WTC11 (cell line): ENCODE data around the gene CARMIL3. TPM values are rescaled to one million over a fixed set of nuclear protein-coding genes. Genes with fewer than 3 reads are reported as not detected.

Experiments used
- ATAC-seq: fragments of 200-7000 bp; cut with Tn5 transposase; 2 replicates; pipeline ENCODE4 v1.10.0; 2021; ENCODE audit warnings: mild to moderate bottlenecking, moderate library complexity
- CTCF ChIA-PET: fragments of 300-600 bp; sonication (Branson Sonifier 250); formaldehyde crosslinking; loops from one replicate; lab custom pipeline; 2021; ENCODE audit warnings: antibody characterized with exemption; lab: Charles Lee
- POLR2A ChIA-PET: fragments of 350-600 bp; sonication (Branson Sonifier 250); formaldehyde crosslinking; loops from one replicate; lab custom pipeline; 2021; ENCODE audit warnings: antibody characterized with exemption; lab: Charles Lee
- DNase-seq: peaks from one replicate; pipeline ENCODE4 v3.0.0; 2021; ENCODE audit warnings: low spot score
- H3K27ac Mint-ChIP-seq: 2 replicates; pipeline ENCODE4 v1.8.0; 2021; ENCODE audit warnings: mixed read lengths
- H3K27me3 Mint-ChIP-seq: 2 replicates; pipeline ENCODE4 v1.8.0; 2021; ENCODE audit warnings: low read depth, mild to moderate bottlenecking, moderate library complexity, mixed read lengths
- H3K36me3 Mint-ChIP-seq: 2 replicates; pipeline ENCODE4 v1.8.0; 2021; ENCODE audit warnings: mixed read lengths
- H3K4me1 Mint-ChIP-seq: 2 replicates; pipeline ENCODE4 v1.8.0; 2022; ENCODE audit warnings: mixed read lengths
- H3K4me3 Mint-ChIP-seq: 2 replicates; pipeline ENCODE4 v1.8.0; 2021; ENCODE audit warnings: mild to moderate bottlenecking, moderate library complexity, mixed read lengths
- H3K9me3 Mint-ChIP-seq: 2 replicates; pipeline ENCODE4 v1.8.0; 2021; ENCODE audit warnings: mixed read lengths
- FOXP1 ChIP-seq: sonication (generic); formaldehyde crosslinking; IDR thresholded peaks from 2 replicates; pipeline ENCODE4 v1.8.0; 2022; ENCODE audit warnings: missing genetic modification reagents, mild to moderate bottlenecking, moderate library complexity, borderline replicate concordance
- GRHL2 ChIP-seq: fragments of 250-450 bp; sonication (Bioruptor Pico); IDR thresholded peaks from 2 replicates; pipeline ENCODE4 v1.8.0; 2022; ENCODE audit warnings: mild to moderate bottlenecking, moderate library complexity; ENCODE audit not compliant: insufficient replicate concordance, severe bottlenecking
- JAZF1 ChIP-seq: fragments of 250-450 bp; sonication (Bioruptor Pico); IDR thresholded peaks from 2 replicates; pipeline ENCODE4 v1.9.0; 2021; ENCODE audit warnings: moderate library complexity, mild to moderate bottlenecking, inconsistent platforms
- MXD4 ChIP-seq: fragments of 250-450 bp; sonication (Bioruptor Pico); IDR thresholded peaks from 2 replicates; pipeline ENCODE4 v1.8.0; 2021; ENCODE audit warnings: mild to moderate bottlenecking, moderate library complexity, borderline replicate concordance
- NFYB ChIP-seq: sonication (generic); formaldehyde crosslinking; conservative IDR thresholded peaks from 2 replicates; pipeline ENCODE4 v1.8.0; 2022; ENCODE audit warnings: low read depth, missing genetic modification reagents
- RORB ChIP-seq: fragments of 250-450 bp; sonication (Bioruptor Pico); IDR thresholded peaks from 2 replicates; pipeline ENCODE4 v1.9.0; 2021; ENCODE audit warnings: mild to moderate bottlenecking
- SMAD4 ChIP-seq: sonication (generic); formaldehyde crosslinking; IDR thresholded peaks from 2 replicates; pipeline ENCODE4 v1.8.0; 2022; ENCODE audit warnings: mild to moderate bottlenecking, missing genetic modification reagents
- SP1 ChIP-seq: sonication (generic); formaldehyde crosslinking; conservative IDR thresholded peaks from 2 replicates; pipeline ENCODE4 v1.8.1; 2022; ENCODE audit warnings: missing genetic modification reagents
- TP53 ChIP-seq: sonication (generic); formaldehyde crosslinking; IDR thresholded peaks from 2 replicates; pipeline ENCODE4 v1.8.1; 2023; ENCODE audit warnings: mild to moderate bottlenecking, missing genetic modification reagents
- ZNF138 ChIP-seq: sonication (generic); formaldehyde crosslinking; conservative IDR thresholded peaks from 2 replicates; pipeline ENCODE4 v1.8.1; 2022; ENCODE audit warnings: mild to moderate bottlenecking, moderate library complexity, missing genetic modification reagents
- total RNA-seq: library from RNA; stranded (reverse); gene quantifications from 3 replicates; pipeline ENCODE4 v1.2.3, GENCODE V29; 2021
- TF ChIP-seq, protein P1 (sequence below): sonication (generic); formaldehyde crosslinking; IDR thresholded peaks from 2 replicates; pipeline ENCODE4 v1.8.1; 2023; ENCODE audit warnings: mild to moderate bottlenecking, missing genetic modification reagents, moderate library complexity
- TF ChIP-seq, protein P2 (sequence below): sonication (generic); formaldehyde crosslinking; IDR thresholded peaks from 2 replicates; pipeline ENCODE4 v1.8.0; 2023; ENCODE audit warnings: missing genetic modification reagents, mild to moderate bottlenecking, borderline replicate concordance
- TF ChIP-seq, protein P3 (sequence below): sonication (generic); formaldehyde crosslinking; IDR thresholded peaks from 2 replicates; pipeline ENCODE4 v1.8.0; 2023; ENCODE audit warnings: mild to moderate bottlenecking, missing genetic modification reagents
- TF ChIP-seq, protein P4 (sequence below): sonication (generic); formaldehyde crosslinking; IDR thresholded peaks from 2 replicates; pipeline ENCODE4 v1.8.1; 2023; ENCODE audit warnings: mild to moderate bottlenecking, missing genetic modification reagents
- TF ChIP-seq, protein P5 (sequence below): sonication (generic); formaldehyde crosslinking; IDR thresholded peaks from 2 replicates; pipeline ENCODE4 v1.8.1; 2023; ENCODE audit warnings: mild to moderate bottlenecking, moderate library complexity, missing genetic modification reagents
- TF ChIP-seq, protein P6 (sequence below): fragments of 250-450 bp; sonication (Bioruptor Pico); IDR thresholded peaks from 2 replicates; pipeline ENCODE4 v2.1.2; 2022; ENCODE audit warnings: mild to moderate bottlenecking, moderate library complexity
- TF ChIP-seq, protein P7 (sequence below): fragments of 250-450 bp; sonication (Bioruptor Pico); IDR thresholded peaks from 2 replicates; pipeline ENCODE4 v1.8.0; 2021; ENCODE audit warnings: mild to moderate bottlenecking

CARMIL3 gene
- total RNA-seq, 1 experiment from 2014 or later, result 13.0 TPM

DNA sequence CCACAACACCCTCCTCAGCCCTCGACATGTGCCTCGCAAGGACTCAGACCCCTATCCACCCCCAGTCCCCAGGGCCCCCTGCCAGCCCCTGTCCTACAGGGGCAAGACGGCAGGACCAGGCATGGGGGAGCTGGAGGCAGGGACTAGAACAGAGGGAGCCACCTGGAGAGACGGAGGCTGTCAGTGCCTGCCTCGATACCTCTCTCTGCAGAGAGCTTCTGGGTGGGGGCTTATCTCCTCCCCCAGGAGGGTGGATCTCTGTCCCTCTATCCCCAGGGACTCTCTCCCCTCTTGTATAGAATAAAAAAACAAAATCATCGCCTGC is 17.6 kb downstream of the CARMIL3 start:
- no peak for TF ChIP-seq TP53 (CRISPR knock-in tag)
- TF ChIP-seq RORB (CRISPR knock-in tag), result no peak
- TF ChIP-seq, protein P1, sequence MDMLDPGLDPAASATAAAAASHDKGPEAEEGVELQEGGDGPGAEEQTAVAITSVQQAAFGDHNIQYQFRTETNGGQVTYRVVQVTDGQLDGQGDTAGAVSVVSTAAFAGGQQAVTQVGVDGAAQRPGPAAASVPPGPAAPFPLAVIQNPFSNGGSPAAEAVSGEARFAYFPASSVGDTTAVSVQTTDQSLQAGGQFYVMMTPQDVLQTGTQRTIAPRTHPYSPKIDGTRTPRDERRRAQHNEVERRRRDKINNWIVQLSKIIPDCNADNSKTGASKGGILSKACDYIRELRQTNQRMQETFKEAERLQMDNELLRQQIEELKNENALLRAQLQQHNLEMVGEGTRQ (CRISPR knock-in tag), result no peak
- TF ChIP-seq, protein P2, sequence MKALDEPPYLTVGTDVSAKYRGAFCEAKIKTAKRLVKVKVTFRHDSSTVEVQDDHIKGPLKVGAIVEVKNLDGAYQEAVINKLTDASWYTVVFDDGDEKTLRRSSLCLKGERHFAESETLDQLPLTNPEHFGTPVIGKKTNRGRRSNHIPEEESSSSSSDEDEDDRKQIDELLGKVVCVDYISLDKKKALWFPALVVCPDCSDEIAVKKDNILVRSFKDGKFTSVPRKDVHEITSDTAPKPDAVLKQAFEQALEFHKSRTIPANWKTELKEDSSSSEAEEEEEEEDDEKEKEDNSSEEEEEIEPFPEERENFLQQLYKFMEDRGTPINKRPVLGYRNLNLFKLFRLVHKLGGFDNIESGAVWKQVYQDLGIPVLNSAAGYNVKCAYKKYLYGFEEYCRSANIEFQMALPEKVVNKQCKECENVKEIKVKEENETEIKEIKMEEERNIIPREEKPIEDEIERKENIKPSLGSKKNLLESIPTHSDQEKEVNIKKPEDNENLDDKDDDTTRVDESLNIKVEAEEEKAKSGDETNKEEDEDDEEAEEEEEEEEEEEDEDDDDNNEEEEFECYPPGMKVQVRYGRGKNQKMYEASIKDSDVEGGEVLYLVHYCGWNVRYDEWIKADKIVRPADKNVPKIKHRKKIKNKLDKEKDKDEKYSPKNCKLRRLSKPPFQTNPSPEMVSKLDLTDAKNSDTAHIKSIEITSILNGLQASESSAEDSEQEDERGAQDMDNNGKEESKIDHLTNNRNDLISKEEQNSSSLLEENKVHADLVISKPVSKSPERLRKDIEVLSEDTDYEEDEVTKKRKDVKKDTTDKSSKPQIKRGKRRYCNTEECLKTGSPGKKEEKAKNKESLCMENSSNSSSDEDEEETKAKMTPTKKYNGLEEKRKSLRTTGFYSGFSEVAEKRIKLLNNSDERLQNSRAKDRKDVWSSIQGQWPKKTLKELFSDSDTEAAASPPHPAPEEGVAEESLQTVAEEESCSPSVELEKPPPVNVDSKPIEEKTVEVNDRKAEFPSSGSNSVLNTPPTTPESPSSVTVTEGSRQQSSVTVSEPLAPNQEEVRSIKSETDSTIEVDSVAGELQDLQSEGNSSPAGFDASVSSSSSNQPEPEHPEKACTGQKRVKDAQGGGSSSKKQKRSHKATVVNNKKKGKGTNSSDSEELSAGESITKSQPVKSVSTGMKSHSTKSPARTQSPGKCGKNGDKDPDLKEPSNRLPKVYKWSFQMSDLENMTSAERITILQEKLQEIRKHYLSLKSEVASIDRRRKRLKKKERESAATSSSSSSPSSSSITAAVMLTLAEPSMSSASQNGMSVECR, result no peak
- TF ChIP-seq SMAD4 (CRISPR knock-in tag), result no peak
- TF ChIP-seq, protein P3, sequence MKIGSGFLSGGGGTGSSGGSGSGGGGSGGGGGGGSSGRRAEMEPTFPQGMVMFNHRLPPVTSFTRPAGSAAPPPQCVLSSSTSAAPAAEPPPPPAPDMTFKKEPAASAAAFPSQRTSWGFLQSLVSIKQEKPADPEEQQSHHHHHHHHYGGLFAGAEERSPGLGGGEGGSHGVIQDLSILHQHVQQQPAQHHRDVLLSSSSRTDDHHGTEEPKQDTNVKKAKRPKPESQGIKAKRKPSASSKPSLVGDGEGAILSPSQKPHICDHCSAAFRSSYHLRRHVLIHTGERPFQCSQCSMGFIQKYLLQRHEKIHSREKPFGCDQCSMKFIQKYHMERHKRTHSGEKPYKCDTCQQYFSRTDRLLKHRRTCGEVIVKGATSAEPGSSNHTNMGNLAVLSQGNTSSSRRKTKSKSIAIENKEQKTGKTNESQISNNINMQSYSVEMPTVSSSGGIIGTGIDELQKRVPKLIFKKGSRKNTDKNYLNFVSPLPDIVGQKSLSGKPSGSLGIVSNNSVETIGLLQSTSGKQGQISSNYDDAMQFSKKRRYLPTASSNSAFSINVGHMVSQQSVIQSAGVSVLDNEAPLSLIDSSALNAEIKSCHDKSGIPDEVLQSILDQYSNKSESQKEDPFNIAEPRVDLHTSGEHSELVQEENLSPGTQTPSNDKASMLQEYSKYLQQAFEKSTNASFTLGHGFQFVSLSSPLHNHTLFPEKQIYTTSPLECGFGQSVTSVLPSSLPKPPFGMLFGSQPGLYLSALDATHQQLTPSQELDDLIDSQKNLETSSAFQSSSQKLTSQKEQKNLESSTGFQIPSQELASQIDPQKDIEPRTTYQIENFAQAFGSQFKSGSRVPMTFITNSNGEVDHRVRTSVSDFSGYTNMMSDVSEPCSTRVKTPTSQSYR (CRISPR knock-in tag), result no peak
- TF ChIP-seq SP1 (CRISPR knock-in tag), result no peak
- TF ChIP-seq, protein P4, sequence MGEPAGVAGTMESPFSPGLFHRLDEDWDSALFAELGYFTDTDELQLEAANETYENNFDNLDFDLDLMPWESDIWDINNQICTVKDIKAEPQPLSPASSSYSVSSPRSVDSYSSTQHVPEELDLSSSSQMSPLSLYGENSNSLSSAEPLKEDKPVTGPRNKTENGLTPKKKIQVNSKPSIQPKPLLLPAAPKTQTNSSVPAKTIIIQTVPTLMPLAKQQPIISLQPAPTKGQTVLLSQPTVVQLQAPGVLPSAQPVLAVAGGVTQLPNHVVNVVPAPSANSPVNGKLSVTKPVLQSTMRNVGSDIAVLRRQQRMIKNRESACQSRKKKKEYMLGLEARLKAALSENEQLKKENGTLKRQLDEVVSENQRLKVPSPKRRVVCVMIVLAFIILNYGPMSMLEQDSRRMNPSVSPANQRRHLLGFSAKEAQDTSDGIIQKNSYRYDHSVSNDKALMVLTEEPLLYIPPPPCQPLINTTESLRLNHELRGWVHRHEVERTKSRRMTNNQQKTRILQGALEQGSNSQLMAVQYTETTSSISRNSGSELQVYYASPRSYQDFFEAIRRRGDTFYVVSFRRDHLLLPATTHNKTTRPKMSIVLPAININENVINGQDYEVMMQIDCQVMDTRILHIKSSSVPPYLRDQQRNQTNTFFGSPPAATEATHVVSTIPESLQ (CRISPR knock-in tag), result no peak
- TF ChIP-seq, protein P5, sequence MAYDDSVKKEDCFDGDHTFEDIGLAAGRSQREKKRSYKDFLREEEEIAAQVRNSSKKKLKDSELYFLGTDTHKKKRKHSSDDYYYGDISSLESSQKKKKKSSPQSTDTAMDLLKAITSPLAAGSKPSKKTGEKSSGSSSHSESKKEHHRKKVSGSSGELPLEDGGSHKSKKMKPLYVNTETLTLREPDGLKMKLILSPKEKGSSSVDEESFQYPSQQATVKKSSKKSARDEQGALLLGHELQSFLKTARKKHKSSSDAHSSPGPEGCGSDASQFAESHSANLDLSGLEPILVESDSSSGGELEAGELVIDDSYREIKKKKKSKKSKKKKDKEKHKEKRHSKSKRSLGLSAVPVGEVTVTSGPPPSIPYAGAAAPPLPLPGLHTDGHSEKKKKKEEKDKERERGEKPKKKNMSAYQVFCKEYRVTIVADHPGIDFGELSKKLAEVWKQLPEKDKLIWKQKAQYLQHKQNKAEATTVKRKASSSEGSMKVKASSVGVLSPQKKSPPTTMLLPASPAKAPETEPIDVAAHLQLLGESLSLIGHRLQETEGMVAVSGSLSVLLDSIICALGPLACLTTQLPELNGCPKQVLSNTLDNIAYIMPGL (CRISPR knock-in tag), result no peak
- no peak for TF ChIP-seq FOXP1
- no peak for TF ChIP-seq MXD4 (CRISPR knock-in tag)
- TF ChIP-seq JAZF1 (CRISPR knock-in tag), result no peak
- TF ChIP-seq ZNF138, result no peak
- TF ChIP-seq, protein P6, sequence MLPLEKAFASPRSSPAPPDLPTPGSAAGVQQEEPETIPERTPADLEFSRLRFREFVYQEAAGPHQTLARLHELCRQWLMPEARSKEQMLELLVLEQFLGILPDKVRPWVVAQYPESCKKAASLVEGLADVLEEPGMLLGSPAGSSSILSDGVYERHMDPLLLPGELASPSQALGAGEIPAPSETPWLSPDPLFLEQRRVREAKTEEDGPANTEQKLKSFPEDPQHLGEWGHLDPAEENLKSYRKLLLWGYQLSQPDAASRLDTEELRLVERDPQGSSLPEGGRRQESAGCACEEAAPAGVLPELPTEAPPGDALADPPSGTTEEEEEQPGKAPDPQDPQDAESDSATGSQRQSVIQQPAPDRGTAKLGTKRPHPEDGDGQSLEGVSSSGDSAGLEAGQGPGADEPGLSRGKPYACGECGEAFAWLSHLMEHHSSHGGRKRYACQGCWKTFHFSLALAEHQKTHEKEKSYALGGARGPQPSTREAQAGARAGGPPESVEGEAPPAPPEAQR (CRISPR knock-in tag), result no peak
- TF ChIP-seq, protein P7, sequence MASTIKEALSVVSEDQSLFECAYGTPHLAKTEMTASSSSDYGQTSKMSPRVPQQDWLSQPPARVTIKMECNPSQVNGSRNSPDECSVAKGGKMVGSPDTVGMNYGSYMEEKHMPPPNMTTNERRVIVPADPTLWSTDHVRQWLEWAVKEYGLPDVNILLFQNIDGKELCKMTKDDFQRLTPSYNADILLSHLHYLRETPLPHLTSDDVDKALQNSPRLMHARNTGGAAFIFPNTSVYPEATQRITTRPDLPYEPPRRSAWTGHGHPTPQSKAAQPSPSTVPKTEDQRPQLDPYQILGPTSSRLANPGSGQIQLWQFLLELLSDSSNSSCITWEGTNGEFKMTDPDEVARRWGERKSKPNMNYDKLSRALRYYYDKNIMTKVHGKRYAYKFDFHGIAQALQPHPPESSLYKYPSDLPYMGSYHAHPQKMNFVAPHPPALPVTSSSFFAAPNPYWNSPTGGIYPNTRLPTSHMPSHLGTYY, result no peak
- no peak for TF ChIP-seq GRHL2
- TF ChIP-seq NFYB, result no peak
- TF ChIP-seq, all 79 proteins: peak for 0
- no peak overlapping the region for H3K27ac Mint-ChIP-seq
- ChIA-PET POLR2A (interaction anchor here (2.0 kb wide), 1 partner anchor 11 kb away, joined by 8 read pairs; no protein-coding TSS in a partner anchor), CTCF (interaction anchor here (1.0 to 2.3 kb wide), 3 partner anchors 21 to 39 kb away, joined by 3 to 11 read pairs (median 4); no protein-coding TSS in a partner anchor)
- H3K9me3 Mint-ChIP-seq, result no peaks in the 10 kb centered on the region
- H3K4me3 Mint-ChIP-seq, result no peak overlapping the region
- DNase-seq (no peak), ATAC-seq (no peak)
- no peaks in the 10 kb centered on the region for H3K36me3 Mint-ChIP-seq
- no peaks in the 10 kb centered on the region for H3K27me3 Mint-ChIP-seq
- no peaks in the 10 kb centered on the region for H3K4me1 Mint-ChIP-seq
